ENCODE data around the gene HIP1R. TPM values are rescaled to one million over a fixed set of nuclear protein-coding genes. Genes with fewer than 3 reads are reported as not detected.
A peak's percentile ranks its signal among the peaks of the same experiment; 100 is the strongest.

Gene HIP1R
- total RNA-seq, 1 experiment from 2014 or later = 36.7 TPM

DNA sequence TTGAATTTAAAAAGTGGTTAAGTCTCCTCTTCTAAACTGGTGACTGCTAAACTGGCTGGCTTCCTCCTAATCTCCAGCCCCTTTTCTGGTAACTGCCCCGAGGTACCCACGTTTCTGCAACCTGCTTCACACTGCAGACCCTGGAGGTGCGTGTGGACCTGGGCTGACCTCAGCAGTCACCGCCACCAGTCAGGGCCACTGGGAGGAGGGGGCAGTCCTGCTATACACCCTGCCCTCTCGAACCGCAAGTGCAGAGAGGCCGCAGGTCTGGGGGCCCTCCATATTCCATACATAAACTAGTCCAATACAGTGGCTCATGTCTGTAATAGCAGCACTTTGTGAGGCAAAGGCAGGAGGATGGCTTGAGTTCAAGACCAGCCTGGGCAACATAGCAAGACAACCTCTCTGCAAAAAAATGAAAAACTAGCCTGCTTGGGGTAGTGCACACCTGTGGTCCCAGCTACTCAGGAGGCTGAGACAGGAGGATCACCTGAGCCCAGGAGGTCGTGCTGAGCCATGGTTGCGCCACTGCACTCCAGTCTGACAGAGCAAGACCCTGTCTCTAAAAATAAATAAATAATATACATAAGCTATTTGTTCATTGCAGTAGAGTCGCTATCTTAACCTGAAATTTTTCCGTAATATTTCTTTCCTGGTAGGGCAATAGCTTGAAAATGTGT, 35.0 kb downstream of the HIP1R start:
- no peaks in the 10 kb centered on the region for H3K27me3 ChIP-seq (ENCODE audit: control insufficient read depth, insufficient read depth, low read length)
- CTCF ChIA-PET = no interaction called here
- H3K9me3 ChIP-seq (ENCODE audit: control insufficient read depth, insufficient read depth, low read depth, low read length) = no peaks in the 10 kb centered on the region
- in situ Hi-C loops (cut with HindIII; ENCODE audit: low pct_unique_long_range_greater_than_20kb, low sequenced_read_pairs) = no loop called here
- intact Hi-C loops (cut with micrococcal nuclease; ENCODE audit: unreplicated experiment) = no loop called here
- no TSS peak for BruUV-seq (replicated peaks)
- H3K36me3 ChIP-seq (ENCODE audit: control insufficient read depth, insufficient read depth, low read length) = peaks cover 16% of the 10 kb centered on the region
- DNase-seq (ENCODE audit: low read depth, low spot score) = no peak
- peaks cover 93% of the 10 kb centered on the region for H3K4me1 ChIP-seq (ENCODE audit: control insufficient read depth, insufficient read depth, low read length)
- POLR2A ChIA-PET = interaction anchor here (0.7 kb wide), 1 partner anchor 201 kb away, joined by 8 read pairs; no protein-coding TSS in a partner anchor
- H3K4me3 ChIP-seq (ENCODE audit: low read depth in 2 of 2, low read length in 2 of 2) = no peak overlapping the region
- no peak for ATAC-seq
- TF ChIP-seq, protein P1, sequence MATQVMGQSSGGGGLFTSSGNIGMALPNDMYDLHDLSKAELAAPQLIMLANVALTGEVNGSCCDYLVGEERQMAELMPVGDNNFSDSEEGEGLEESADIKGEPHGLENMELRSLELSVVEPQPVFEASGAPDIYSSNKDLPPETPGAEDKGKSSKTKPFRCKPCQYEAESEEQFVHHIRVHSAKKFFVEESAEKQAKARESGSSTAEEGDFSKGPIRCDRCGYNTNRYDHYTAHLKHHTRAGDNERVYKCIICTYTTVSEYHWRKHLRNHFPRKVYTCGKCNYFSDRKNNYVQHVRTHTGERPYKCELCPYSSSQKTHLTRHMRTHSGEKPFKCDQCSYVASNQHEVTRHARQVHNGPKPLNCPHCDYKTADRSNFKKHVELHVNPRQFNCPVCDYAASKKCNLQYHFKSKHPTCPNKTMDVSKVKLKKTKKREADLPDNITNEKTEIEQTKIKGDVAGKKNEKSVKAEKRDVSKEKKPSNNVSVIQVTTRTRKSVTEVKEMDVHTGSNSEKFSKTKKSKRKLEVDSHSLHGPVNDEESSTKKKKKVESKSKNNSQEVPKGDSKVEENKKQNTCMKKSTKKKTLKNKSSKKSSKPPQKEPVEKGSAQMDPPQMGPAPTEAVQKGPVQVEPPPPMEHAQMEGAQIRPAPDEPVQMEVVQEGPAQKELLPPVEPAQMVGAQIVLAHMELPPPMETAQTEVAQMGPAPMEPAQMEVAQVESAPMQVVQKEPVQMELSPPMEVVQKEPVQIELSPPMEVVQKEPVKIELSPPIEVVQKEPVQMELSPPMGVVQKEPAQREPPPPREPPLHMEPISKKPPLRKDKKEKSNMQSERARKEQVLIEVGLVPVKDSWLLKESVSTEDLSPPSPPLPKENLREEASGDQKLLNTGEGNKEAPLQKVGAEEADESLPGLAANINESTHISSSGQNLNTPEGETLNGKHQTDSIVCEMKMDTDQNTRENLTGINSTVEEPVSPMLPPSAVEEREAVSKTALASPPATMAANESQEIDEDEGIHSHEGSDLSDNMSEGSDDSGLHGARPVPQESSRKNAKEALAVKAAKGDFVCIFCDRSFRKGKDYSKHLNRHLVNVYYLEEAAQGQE (IDR thresholded peaks at IDR 0.05; ENCODE audit: insufficient read depth in 1 of 2, low read depth in 2 of 2, low read length in 1 of 2) = no peak
- TF ChIP-seq TCF7L2 (IDR thresholded peaks at IDR 0.05; ENCODE audit: low read depth, low read length) = no peak
- TF ChIP-seq, protein P2, sequence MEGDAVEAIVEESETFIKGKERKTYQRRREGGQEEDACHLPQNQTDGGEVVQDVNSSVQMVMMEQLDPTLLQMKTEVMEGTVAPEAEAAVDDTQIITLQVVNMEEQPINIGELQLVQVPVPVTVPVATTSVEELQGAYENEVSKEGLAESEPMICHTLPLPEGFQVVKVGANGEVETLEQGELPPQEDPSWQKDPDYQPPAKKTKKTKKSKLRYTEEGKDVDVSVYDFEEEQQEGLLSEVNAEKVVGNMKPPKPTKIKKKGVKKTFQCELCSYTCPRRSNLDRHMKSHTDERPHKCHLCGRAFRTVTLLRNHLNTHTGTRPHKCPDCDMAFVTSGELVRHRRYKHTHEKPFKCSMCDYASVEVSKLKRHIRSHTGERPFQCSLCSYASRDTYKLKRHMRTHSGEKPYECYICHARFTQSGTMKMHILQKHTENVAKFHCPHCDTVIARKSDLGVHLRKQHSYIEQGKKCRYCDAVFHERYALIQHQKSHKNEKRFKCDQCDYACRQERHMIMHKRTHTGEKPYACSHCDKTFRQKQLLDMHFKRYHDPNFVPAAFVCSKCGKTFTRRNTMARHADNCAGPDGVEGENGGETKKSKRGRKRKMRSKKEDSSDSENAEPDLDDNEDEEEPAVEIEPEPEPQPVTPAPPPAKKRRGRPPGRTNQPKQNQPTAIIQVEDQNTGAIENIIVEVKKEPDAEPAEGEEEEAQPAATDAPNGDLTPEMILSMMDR (IDR thresholded peaks at IDR 0.05) = no peak
- no peak for TF ChIP-seq POLR2AphosphoS5 (IDR thresholded peaks at IDR 0.05; ENCODE audit: low read depth, low read length)
- no peak for TF ChIP-seq SIN3A (IDR thresholded peaks at IDR 0.05; ENCODE audit: borderline replicate concordance, insufficient read depth, low read depth, low read length)
- peak overlapping the region; percentile 100 for H3K27ac ChIP-seq (ENCODE audit: low read length)

DNA sequence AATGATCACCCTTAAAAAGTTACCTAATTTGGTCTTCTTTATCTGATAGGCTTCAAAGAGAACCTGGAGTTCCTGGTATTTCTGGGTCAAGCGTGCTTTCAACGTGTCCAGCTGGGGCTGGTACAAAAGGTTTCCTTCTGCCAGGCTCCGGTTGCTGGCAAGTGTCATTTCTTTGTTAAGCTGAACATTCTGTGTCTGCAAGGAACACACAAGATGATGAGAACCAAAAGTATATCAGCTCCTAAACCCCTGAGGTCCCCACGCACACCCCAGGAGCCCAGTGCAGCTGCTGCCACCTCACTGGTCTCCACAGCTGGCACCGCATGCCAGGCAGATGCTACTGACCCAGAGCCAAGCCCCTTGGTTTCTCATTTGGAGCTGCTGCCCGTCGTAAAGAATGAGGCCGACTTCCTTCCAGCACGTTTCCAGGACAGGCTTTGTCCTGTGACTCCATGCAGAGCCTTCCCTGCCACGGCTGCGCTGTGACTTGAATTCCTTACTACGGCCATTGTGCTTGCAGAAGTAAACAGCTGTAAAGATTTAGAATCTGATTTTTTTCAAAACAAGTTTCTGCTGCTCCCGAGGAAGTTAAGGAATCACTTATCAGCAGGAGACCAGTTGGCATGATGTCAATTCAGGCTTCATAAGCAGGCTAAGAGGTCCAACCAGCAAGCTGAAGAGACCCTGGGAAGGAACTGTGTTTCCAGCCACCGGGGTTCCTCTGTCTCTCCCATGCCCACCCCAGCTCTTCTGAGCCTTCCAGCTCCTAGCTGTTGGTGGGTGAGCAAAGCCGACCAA, 35.8 kb downstream of the HIP1R start:
- H3K4me3 ChIP-seq (ENCODE audit: low read depth in 2 of 2, low read length in 2 of 2) = peak overlapping the region in 1 of 2 experiments; percentile 30; a peak in 2 of 4 replicates
- ChIA-PET CTCF (no interaction called here), POLR2A (interaction anchor here (0.7 kb wide), 1 partner anchor 200 kb away, joined by 8 read pairs; no protein-coding TSS in a partner anchor)
- H3K9me3 ChIP-seq (ENCODE audit: control insufficient read depth, insufficient read depth, low read depth, low read length) = no peaks in the 10 kb centered on the region
- peaks cover 93% of the 10 kb centered on the region for H3K4me1 ChIP-seq (ENCODE audit: control insufficient read depth, insufficient read depth, low read length)
- in situ Hi-C loops (cut with HindIII; ENCODE audit: low pct_unique_long_range_greater_than_20kb, low sequenced_read_pairs) (no loop called here), intact Hi-C loops (cut with micrococcal nuclease; ENCODE audit: unreplicated experiment) (no loop called here)
- TF ChIP-seq SIN3A (IDR thresholded peaks at IDR 0.05; ENCODE audit: borderline replicate concordance, insufficient read depth, low read depth, low read length) (no peak), TCF7L2 (IDR thresholded peaks at IDR 0.05; ENCODE audit: low read depth, low read length) (no peak), POLR2AphosphoS5 (IDR thresholded peaks at IDR 0.05; ENCODE audit: low read depth, low read length) (no peak)
- TF ChIP-seq, protein P1 (IDR thresholded peaks at IDR 0.05; ENCODE audit: insufficient read depth in 1 of 2, low read depth in 2 of 2, low read length in 1 of 2) = no peak
- TF ChIP-seq, protein P2 (IDR thresholded peaks at IDR 0.05) = no peak
- peaks cover 15% of the 10 kb centered on the region for H3K36me3 ChIP-seq (ENCODE audit: control insufficient read depth, insufficient read depth, low read length)
- ATAC-seq (no peak), DNase-seq (ENCODE audit: low read depth, low spot score) (no peak)
- no peaks in the 10 kb centered on the region for H3K27me3 ChIP-seq (ENCODE audit: control insufficient read depth, insufficient read depth, low read length)
- no TSS peak for BruUV-seq (replicated peaks)
- H3K27ac ChIP-seq (ENCODE audit: low read length) = peak overlapping the region; percentile 100
